ENCODE measurements around the gene TESMIN.

The TESMIN gene

DNA sequence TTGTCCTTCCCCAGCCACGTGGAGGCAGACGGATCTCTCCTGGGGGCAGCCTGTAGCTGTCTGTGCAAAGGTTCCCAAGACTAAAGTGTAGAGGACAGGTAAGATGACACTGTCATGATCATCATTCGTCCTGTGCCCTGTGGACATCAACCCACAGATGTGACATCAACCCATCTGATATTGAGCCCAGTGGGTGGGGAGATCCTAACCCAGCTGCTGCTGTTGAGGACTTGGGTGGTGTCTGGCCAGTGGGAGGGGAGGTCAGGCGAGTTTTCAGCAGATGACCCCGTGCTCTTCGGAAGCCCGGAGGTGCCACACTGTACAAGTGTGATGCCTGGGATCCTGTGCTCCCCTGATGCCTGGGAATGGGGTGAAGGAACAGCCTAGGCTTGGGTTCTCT lies 68.2 kb downstream of the TESMIN start:
- DNase-seq (ENCODE audit: low read depth), result no peak

DNA sequence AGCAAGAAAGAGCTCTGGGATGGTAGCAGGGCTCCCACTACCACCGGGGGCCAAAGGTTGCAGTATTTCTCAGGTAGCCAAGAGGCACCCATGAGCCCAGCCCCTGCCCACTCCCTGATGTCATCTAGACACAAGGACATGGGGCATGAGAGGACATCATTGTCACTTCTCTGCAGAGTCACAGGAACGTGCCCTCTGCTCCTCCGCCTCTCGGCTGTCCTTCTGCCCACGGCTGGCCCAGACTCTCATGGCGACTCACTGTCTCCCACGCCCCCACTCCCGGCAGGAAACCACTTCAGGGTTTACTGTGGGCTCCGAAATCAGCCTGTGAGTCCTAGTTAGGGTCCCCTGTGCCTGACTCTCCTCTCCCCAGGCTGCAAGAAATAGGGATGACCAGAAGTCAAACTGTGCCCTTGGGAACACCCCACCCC lies 68.8 kb downstream of the TESMIN start:
- no peak for DNase-seq (ENCODE audit: low read depth)

DNA sequence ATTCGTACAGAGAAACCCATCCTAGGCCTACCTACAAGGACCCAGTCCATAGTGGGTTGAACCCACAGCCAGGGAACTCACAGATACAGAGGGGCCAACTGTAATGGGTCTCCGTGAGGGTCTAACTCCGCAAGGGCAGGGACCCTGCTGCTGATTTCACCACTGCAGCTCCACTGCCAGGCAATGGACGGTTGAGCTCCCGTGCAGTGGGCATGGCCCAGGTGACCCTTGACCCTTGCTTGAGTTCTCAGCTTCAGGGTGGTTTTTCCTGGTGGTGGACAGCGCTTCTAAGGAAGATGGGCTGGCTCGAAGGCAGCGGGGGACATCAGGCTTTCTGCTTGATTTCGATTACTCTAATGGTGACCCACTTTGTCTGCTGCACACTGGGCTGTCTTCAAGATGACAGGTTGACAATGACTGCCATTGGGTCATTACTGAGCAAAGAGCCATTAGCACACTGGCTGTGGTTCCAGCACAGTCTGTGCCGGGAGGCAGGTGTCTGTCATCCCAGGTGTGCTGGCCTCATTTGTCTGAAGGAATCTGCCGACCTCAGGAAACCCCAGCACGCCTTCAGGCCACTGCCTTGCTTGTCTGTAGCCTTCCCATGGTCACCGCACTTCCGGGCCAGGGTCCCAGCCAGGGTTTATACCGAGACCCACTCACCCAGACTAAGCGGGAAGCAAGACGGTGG lies 70.6 kb downstream of the TESMIN start:
- no peak for DNase-seq (ENCODE audit: low read depth)

DNA sequence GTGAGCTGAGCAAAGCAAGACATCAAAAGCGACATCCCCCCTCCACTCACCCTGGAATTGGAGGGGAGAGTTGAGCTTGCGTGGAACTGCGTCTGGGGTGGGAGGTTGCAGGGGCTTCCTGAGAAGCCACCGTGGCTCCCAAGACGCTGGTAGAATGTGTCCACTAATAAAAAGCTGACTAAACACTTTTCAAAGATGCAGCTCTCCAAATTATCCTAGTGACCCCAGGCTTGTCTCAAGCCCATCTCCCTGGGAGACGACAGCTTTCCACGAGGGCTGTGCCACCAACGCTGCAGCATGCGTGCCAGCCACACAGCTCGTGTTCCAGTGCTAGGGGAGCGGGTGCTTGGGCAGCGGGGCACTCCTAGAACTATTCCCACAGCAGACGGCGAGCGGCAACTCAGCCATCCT lies 73.3 kb downstream of the TESMIN start:
- DNase-seq (ENCODE audit: low read depth), result no peak

DNA sequence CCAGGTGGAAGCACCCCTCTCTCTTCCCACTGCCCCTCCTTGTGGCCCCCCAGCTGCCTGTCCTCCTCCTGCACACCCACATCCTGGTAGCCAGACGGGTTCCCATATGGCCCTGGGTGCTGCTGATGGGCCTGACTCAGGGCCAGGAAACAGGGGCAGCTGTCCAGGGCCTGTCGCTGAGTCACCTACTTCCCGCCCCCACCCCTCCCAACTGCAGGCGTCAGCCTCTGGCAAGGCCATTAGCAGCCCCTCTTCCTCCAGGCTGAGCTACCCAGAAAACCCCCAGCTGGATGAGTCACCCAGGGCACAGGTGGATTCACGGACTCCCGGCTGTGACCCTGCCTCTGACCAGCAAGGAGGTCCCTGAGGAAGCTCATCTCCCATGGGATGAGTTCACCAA lies 73.9 kb downstream of the TESMIN start:
- DNase-seq (ENCODE audit: low read depth), result peak; percentile 28

DNA sequence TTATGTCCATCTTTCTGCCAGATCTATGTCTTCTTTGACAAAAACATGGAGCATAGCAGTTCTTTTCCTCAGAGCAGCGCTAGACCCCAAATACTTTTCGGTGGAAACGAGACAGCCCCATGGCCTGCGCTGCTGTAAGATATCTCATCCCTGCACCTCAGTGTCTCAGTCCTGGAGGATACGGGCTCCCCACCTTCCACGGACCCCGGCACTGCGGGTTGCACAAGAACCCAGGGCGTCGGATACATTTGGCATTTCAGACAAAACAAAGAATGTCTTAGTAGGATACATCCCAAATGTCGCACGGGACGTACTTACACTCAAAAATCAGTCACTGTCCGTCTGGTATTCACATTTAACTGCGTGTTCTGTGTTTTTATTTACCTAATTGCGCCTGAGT lies 76.9 kb downstream of the TESMIN start:
- DNase-seq (ENCODE audit: low read depth), result no peak

DNA sequence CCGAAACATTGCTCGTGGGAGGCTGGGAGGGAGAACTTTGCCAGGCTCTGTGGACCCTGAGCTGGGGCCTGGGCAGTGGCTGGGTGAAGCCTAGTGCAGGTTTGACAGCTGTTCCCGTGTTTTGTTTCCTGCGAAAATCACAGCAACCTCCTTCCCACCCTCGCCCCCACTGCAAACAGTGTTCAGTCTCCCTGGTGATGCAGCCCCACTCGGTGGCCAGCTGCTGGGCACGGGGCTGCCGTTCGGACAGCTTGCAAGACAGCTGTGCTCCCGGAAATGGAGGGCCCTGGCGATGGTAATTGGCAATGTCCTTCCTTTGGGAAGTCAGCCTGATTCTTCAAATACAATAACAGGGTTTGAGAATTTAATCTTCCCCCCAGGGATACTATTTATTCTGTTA lies 77.3 kb downstream of the TESMIN start:
- DNase-seq (ENCODE audit: low read depth), result no peak

DNA sequence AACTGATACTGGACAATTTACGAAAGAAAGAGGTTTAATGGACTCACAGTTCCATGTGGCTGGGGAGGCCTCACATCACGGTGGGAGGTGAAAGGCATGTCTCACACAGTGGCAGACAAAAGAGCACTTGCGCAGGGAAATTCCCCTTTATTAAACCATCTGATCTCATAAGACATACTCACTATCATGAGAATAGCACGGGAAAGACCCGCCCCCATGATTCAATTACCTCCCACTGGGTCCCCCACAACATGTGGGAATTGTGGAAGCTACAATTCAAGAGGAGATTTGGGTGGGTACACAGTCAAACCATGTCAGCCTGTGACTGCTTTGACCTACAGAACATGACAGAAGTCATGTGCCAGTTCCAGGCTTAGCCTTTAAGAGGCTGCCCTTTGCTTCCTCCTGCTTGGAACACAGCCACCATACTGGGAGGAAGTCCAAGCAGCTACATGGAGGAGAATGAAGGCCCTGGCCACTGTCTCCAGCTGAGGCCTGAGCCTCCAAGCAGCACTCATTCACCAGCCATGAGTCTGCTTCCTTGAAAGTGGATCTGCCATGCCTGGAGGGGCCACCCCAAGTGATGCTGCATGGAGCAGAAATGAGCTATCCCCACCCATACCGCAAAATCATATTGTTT lies 77.9 kb downstream of the TESMIN start:
- DNase-seq (ENCODE audit: low read depth), result peak; percentile 18

DNA sequence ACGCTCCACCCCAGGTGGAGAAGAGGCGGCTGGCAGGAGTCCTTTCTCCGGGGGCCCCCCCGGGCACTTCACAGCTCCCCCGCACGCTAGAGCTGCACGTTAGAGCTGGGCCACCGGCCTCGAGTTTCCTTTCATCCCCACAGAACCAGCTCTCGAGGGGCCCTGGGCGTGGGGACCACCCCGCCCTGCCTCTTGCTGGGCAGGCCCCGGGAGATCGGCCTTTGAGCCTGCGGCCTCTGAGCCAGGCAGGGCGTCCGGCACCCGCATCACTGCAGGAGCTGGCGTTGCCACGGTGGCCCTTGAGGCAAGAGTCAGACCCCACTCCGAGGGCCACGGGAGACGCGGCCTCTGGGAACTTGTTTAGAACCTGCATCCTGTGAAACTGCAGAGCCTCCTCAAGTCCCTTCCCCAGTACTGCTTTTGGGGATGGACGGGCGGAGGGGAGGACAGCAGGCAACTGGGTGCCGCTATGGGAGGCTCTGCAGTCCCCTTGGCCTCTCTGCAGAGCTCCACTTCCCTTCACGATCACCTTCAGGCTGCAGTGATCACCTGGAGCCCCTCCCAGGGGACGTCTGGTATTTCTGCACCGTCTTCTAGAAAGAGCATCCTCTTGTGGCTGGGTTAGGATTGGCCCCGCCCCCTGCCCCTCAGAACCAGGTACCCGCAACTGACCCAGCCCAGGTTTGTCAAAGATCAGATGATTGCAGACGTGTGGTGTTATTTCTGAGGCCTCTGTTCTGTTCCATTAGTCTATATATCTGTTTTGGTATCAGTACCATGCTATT lies 80.9 kb downstream of the TESMIN start:
- no peak for DNase-seq (ENCODE audit: low read depth)

DNA sequence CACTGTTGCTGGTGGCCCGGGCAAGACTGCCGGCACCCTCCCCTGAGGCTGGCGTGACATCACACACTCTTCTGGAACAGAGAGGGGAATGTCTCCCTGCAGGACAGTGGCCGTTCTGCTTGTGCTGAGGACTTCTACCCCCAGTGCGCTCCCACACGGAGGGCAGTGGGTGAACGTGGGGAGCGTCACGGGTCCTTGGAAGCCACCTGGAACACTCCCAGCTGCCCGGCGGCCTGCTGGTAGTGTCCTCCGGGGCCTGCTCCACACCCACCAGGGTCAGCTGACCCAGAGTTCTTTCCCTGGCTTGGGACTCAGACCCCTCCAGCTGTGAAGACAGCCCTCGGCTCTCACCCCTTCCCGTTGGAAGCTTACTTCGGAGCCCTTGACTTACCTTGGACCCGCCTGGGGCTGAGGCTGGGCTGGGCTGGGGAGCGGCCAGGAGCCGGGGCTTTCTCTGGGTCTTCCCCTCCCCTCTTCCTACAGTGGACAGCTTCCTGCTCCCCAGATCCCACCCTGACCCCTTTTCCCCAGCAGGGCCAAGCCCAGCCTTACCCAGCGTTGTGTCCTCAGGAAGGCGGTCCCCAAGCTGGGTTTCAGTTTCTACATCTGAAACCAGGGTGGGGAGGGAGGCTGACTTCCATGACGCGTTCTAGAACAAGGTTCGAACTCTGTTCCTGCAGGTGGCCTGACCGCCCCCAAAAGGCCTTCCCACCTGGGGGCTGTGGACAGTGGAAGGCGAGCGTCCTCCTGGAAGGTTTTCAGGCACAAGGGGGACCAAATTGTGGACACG lies 81.8 kb downstream of the TESMIN start:
- DNase-seq (ENCODE audit: low read depth), result no peak

DNA sequence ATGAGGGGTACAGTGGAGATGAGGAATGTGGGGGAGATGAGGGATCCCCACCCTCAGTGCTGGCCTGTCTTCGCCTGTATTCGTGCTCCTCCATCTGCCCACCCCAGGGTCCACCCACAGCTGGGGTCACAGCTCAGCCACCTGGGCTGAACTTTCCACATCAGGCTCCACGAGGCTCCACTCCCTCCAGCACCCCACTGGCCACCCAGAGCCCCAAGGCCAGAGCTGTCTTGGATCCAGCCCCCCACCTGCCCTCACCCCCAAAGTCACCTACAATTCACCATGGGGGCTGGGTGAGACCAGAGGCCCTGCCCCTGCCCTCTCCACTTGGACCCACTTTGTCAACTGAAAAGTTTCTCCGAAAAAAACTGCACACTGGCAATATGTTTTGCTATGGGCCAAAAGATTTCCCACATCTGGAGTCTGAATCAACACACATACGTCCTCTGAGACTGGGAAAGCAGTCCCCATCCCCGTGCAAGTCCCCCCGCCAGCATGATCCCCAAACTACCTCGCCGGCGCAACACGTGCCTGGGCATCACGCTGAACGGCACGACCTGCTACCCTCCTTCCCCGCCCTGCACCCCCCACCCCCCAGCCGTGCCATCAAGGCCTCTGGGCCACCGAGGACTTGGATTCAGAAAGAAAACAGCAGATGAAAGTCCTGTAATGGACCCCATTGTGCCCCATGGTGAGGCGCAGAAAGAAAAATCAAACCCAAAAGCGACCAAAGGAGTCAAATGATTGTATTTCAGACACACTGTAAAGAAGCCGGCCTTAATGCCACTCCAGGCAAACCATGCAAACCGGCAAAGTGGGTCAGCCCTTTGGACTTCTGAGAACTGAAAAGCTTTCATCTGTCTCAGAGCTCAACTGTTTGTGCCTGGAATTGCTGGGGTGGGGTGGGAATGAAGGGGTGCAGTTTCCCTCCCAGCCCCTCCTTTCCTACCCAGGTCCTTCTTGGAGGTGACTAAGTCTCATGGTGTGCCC lies 83.5 kb downstream of the TESMIN start:
- DNase-seq (ENCODE audit: low read depth), result no peak

DNA sequence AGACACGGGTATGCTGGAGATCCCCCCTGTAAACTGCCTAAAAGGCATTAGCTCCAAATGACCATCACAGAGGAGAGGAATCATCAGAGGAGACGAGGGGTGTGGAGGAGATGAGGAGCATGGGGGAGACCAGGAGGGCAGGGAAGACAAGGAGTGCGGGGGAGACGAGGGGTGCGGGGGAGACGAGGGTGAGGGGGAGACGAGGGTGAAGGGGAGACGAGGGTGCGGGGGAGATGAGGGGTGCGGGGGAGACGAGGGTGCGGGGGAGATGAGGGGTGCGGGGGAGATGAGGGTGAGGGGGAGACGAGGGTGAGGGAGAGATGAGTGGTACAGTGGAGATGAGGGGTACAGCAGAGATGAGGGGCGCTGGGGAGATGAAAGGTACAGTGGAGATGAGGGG lies 84.5 kb downstream of the TESMIN start:
- no peak for DNase-seq (ENCODE audit: low read depth)

DNA sequence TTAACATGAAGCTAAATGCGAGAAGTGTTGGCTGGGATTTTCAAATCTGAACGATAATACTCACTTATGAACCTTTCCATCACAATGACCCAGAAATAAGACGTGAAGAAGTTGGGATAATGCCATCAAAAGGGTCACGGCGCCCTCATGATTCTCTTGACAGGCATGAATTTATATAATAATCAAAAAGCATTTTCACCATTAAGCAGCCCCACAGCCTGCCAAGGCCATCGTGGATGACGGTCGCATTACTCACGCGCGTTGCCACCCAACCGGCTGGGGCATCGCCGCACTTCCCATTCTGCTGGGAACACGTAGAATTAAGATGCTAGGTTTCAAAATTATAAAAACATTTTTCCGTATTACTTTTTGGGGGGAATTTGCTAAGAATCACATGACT lies 85.9 kb downstream of the TESMIN start:
- no peak for DNase-seq (ENCODE audit: low read depth)

DNA sequence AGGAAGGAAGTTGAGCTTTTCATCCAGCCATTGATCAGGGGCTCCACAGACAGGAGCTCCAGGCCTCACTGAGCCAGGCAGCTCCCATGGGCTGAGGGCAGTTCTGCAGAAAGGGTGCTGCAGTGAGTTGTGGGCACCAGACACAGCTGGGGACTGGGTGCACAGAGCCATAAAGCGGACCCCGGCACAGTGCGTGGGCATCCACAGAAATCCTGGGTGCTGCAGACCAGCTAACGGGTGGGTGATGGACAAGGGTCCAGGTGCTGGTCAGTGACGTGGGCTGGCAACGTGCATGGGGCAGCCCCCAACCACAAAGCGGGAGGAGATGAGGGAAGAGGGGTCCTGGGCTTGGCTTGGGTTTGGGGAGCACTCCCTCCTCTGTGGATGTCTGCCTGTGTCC lies 86.4 kb downstream of the TESMIN start:
- no peak for DNase-seq (ENCODE audit: low read depth)

DNA sequence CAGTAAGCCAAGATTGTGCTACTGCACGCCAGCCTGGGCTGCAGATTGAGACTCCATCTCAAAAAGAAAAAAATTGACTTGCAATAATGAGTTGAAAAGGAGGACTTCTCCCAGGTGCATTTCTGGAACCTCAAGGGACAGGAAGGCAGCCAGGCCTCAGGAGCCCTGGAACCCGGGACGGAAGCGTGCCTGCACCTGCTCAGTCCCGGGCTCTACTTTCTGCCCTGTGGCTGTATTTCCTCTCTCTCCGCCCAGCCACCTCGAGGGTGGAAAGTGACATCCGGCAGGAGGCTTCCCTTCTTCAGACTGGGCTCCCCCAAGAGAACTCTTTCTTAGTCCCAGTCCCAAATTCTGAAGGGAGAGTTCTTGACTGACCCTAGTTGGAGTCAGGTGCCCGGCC lies 87.2 kb downstream of the TESMIN start:
- no peak for DNase-seq (ENCODE audit: low read depth)

DNA sequence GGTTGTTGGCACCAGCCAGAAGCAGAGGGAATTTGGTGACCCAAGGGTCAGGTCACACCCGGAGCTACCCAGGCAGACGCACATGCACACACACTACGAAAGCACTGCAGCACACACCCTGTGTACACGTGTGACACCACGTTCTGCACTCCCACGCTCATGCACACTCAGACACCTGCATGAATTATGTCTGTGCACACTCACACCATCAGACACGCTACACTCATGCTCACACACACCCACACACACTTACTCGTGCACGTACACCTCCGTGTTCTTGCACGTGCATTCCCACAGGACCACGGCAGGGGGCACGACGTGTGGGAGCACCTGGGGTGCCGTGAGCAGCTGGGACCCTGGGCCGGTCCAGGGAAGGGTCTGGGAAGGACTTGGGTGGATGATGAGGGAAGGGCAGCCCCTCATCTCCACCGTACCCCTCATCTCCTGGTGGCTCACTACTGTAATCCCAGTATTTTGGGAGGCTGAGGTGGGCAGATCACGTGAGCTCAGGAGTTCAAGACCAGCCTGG lies 87.8 kb downstream of the TESMIN start:
- no peak for DNase-seq (ENCODE audit: low read depth)

DNA sequence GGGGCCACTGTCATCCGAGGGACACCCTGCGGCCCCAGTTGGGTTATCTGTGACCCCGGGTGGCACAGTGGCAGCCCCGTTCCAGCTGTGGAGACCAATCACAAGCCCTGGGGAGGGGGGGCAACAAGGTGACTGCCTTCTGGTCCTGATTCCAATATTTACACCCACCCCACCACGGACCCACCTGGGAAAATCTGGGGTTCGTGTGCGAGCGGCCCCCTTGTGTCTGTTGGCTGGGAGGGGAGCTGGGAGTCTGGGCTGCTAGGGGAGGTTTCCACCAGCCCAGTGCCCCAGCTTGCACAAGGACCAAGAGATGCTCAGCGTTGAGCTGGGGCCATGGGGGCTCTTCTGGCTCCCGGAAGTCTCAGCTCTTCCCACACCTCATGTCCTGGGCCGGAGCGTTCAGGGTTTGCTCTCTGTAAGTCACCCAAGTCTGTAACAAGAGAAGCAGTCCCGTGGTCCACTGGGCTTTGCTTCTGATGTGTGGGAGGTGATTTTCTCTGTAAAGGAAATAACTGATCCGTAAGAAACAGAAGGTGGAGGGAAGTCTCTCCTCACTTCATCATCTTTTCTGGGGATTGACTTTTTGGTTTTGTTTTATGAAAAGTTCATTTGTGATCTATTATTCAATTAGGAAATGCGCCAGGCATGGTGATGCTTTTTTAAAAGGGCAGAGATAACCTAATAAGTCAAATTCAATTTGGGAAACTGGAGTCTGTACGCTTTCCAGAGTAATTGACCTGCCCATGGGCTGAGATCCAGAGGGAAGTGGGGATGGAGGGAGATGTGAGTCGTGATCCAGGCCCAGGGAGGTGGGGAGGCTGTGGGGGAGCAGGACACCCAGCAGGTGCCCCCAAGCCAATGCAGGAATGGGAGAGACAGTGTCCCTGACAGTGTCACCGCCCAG lies 89.4 kb downstream of the TESMIN start:
- DNase-seq (ENCODE audit: low read depth), result no peak

DNA sequence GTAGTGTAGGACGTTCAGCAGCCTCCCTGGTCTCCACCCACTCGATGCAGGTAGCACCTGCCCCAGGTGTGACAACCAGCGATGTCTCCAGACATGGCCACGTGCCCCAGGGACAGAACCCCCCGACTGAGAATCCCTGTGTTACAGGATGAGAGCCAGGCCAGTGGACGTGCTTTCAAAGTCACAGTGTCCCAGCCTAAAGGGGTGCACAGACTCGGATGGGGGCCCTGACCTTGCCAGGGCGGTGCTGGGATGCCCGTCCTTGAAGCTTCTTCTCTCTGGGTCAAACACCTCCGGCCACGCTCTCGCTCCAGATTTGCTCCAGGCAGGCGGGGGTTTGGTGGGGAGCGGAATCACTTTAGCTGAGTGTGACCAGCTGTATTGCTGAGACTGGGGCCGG lies 90.3 kb downstream of the TESMIN start:
- no peak for DNase-seq (ENCODE audit: low read depth)

DNA sequence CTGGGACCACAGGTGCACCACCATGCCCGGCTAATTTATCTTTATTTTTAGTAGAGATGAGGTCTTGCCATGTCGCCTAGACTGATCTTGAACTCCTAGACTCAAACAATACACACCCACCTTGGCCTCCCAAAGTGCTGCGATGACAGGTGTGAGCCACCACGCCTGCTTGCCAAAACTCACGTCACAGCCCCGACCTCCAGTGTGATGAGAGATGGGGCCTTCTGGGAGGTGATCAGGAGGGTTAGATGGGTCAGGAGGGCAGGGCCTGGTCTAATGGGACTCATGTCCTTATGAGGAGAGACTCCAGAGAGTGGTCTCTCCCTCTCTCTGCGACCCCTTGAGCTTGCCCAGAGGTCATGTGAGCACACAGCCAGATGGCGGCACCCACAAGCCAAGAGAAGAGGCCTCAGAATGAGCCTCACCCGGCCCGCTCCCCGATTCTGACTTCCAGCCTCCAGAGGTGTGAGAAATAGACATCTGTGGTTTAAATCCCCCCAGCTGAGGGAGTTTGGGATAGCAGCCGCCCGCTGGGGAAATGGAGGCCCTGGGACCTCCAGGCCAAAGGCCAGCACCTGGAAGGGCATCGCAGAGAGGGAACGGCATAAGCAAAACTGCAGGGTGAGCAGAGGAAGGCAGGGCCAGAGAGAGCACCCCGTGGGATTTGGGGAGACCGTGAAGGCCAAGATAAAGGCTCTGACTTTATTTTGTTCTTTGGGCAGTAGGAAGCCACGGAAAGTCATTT lies 91.1 kb downstream of the TESMIN start:
- no peak for DNase-seq (ENCODE audit: low read depth)
